ENCODE data around the gene TMEM200A.

The TMEM200A gene

DNA sequence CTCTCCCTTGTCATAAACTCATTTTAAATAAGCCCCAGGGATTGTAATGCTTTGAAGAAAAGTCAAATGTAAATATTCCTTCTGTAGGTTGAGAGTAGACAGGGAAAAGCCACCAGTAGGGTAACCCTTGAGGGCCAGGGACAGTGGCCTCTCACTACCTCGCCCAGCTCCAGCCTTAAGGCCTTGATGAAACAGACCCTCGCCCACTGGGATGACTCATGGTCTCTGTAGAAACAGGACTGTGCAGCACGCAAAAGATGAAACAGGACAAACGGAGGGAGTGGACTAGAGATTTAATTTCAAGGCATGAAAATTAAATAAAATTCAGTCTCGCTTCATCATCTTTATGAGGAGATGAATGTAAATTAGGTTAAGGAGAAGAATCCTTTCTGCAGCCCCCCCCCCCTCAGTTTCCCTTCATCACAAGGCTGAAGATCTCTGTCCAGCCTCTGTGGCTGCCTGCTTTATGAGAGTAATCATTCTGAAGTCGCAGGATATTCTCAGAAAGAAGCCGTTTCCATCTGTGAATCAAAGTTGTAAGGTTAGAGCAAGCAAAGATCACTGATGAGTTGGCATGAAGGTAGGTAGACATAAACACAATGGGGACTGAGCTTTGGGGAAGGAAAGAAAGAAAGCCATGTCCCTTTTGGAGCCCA is 60.4 kb downstream of the TMEM200A start:
- DNase-seq, result no peak

DNA sequence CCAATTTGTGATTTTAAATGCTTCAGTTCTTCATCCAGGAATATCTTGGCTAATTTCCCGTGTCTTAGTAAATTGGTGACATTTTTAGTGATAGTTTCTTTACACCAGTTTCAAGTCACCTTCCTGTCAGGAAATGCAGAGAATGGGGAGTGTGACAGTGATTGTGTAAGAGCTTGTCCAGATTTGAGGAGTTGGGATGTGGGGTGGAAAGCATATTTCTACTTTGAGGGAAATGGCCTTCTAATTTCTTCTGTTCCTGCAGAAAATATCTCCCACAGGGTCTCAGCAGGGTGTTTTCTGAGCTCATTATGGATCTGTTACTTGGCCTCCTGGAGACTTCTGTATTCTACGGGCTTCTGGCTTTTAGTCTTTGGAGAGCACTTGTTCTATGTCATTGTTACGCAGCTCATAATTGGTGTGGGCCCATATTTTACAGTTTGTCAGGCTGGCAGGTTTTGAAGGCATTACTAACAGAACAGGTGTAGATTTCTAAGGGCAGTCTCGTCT is 65.6 kb downstream of the TMEM200A start:
- no peak for DNase-seq

DNA sequence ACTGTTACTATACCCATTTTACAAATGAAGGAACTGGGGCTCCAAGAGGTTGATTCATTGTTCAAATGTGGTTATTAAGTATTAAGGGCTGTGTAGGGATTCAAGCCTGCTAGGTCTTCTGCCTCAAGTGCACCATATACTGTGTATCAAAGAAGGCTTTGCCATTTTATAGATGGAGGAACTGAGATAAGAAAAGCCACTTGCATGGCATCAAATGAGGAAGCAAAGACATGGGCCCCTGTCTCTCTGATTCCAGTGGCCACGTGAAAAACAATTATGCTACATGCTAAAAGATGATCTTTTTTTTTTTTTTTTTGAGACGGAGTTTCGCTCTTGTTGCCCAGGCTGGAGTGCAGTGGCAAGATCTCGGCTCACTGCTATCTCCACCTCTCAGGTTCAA is 67.0 kb downstream of the TMEM200A start:
- DNase-seq, result no peak

DNA sequence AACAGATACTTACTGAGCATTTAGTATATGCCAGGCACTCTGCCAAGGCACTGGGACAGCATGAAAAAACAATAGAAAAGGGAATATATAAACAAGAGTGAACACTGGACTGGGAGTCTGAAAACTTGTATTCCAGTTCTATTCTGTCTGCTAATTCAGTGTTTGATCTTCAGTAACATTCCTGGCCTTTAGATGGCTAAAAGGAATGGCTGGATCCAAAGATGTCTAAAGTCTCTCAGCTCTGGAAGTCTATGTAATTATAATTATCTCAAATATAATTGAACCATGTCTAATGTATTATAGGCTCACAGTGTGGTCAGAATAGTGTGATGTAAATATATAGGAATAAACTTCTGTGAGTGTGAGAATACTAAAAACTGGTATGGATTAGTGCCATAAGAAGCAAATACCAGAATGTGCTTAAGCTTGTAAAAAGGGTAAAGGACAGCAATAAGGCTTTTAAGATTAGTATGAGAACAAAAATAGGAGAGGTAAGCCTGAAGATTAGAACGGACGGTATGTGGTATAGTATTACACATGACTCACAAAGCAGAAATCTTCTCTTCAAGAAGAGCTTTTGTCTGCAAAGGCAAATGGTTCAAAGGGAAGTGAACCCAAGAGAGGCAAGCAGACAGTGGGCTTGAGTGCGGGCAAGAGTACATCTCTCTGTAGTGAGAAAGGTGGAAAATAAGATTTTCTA is 68.5 kb downstream of the TMEM200A start:
- no peak for DNase-seq

- no peak for DNase-seq
Measured at GRCh38 chr6:130435181-130435580, 69.4 kb downstream of the TMEM200A start.

DNA sequence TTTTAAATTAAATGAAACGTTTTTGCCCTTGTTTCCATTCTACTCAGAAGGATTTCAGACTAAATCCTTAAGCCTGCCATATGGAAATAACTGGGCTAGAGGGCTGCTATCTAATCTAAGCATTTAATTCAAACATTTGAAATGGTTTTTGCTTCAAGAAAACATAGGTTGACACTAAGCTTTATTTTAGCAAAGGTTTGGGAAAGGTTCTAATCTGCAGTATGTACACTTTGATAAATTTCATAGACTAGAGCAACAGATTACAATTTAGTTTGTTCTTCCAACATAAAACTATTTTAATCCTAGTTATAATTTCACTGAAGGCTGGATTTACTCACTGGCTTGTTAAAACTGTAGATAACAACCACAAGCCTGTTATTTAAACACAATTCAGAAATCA is 72.1 kb downstream of the TMEM200A start:
- no peak for DNase-seq

DNA sequence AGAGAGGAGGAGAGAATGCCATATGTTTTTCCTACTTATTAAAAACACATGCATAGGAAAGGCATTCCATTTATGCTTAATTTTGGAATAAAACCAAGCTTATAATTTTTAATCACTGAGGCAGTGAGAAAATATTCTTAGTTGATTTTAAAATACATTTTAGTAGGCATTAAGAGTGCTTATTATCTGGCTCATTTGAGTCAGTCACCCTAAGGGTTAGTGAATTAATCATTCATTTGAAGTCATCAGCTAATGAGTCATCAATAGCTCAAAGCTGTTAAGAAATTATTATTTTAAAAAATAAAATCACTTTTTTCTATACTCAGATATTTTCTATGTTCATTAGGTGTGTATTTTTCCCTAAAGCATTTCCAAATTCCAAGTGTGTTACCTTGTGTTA is 81.6 kb downstream of the TMEM200A start:
- no peak for DNase-seq

- DNase-seq, result no peak
Measured at GRCh38 chr6:130452336-130452735, 86.5 kb downstream of the TMEM200A start.

GRCh38 chr6:130453230-130453629 is 87.4 kb downstream of the TMEM200A start:
- no peak for DNase-seq

DNA sequence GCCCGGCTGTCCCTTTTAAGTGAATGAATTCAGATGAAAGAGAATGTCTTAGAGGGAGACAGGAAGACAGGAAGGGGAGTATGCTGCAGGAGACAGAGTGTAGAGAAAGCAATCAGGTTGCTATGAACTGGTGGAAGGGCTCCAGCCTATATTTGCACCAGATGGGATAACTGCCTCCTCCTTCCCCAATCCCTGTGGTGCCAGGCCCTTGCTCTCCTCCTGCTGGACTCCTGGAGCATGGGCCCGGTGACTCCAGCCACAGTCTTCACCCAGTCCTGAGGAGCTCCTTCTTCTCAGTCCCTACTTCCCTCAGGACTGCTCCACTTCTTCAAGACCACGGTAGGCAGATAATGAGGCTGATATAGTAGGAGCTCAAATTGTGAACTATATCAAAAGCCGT is 91.8 kb downstream of the TMEM200A start:
- no peak for DNase-seq

DNA sequence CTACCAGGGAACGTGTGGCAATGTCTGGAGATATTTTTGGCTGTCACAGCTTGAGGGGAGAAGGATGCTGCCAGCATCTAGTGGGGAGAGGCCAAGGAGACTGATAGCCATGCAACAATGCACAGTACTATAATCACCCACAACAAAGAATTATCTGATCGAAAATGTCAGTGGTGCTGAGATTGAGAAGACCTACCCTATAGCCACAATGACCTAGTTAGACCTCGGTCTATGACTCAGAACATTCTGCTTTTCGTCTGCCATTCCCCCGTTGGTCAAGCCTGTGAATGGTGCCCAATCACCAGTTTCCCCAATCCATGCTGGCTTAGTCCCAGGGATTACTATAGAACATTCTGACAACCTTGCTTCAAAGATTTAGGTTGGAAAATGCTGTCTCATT is 93.5 kb downstream of the TMEM200A start:
- no peak for DNase-seq

DNA sequence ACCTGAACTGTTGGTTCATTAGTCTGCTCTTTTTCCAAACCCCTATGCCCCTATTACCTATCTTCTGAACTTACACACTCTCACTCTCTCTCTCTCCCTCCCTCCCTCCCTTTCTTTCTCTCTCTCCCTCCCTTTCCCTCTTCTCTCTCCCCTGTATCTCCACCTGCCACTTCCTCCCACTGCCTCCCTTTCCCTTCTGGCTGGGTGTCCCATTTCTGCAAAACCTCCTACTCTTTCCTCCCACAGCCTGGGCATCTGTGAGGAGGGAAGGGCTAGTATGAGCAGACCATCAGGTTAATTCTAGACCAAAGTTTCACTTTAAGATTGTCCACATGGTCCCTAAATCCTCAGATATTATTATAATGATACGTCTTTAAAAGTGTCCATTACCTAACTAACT is 95.1 kb downstream of the TMEM200A start:
- no peak for DNase-seq

DNA sequence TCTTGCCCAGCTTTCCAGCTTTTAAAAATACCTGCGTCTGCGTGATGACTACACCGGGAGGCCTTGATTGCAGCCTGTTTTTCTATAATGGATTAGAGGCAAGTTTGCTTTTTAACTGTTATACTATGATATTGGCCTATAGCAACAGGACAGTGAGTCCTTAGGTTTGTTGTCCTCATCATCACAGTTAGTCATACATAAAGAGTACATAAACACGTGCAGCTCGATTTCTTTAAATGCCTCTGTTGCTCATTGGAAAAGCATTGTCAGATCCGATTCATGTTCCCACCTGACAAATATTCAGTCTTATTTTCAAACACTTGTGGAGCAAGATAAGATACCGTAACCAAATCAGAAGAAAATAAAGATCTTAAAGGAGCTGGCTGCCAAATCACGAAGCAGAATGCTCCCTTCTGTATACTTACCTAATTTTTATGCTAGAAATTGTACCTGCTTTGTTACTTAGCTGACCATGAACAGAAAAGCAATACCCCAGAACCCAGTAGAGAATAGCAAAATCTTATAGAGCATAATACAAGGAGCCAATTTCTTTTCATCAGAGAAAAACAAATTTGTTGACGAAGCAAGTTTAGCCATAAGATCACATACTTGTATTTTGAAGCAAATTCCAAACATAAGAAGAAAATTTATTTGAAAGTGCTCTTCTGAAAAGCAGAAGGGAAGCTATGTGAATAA is 100.4 kb downstream of the TMEM200A start:
- DNase-seq, result no peak

DNA sequence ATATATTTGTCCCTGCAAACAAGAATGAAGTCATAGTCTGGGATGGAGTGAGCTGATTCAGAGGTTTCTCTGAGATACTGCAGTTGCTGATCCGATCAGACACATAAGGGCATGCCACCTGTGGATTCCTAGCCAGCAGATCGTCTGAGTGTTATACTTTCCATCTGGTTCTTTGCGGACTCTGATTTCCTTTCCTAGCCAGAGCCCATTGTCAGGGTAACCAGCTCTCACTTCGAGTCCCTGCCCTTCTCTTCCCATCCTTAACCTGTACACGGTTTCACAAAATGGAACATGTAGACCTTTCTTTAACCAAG is 100.9 kb downstream of the TMEM200A start:
- DNase-seq, result no peak

GRCh38 chr6:130467146-130468050 is 101.6 kb downstream of the TMEM200A start:
- DNase-seq, result no peak

- no peak for DNase-seq
Measured at GRCh38 chr6:130470766-130471165, 104.9 kb downstream of the TMEM200A start.

GRCh38 chr6:130473886-130474285 is 108.1 kb downstream of the TMEM200A start:
- no peak for DNase-seq

GRCh38 chr6:130482645-130483390 is 117.0 kb downstream of the TMEM200A start:
- DNase-seq, result no peak

GRCh38 chr6:130485870-130486269 is 120.1 kb downstream of the TMEM200A start:
- DNase-seq, result no peak

GRCh38 chr6:130486417-130486816 is 120.6 kb downstream of the TMEM200A start:
- no peak for DNase-seq

GRCh38 chr6:130489514-130489913 is 123.7 kb downstream of the TMEM200A start:
- DNase-seq, result no peak
